Measurements from ENCODE around the gene TRIM65. TPM values are rescaled to one million over a fixed set of nuclear protein-coding genes. Genes with fewer than 3 reads are reported as not detected.

Gene TRIM65
- total and polyA plus RNA-seq, 2 of the 4 experiments (the other 2 are of a cell fraction): 7.9 to 10.6 TPM

GRCh38 chr17:75921596-75921995 is 24.8 kb upstream of the TRIM65 start:
- H3K27ac ChIP-seq (ENCODE audit: insufficient read depth, low read length): no peak overlapping the region
- H2AFZ ChIP-seq (replicated peaks; ENCODE audit: low read length, poor library complexity): no peak overlapping the region
- H2BK15ac ChIP-seq (ENCODE audit: low read depth, low read length): no peak overlapping the region
- no peak overlapping the region for H4K91ac ChIP-seq (ENCODE audit: insufficient read depth, low read depth, low read length)
- no peaks in the 10 kb centered on the region for H3K27me3 ChIP-seq (ENCODE audit: control insufficient read depth, insufficient read depth, low read length)
- H4K8ac ChIP-seq (ENCODE audit: low read depth in 2 of 2, low read length in 2 of 2): no peak overlapping the region
- ATAC-seq (ENCODE audit: low read depth) (no peak), DNase-seq (no peak)
- no peak overlapping the region for H4K5ac ChIP-seq (ENCODE audit: low read depth, low read length)
- WGBS, 2 experiments (ENCODE audit: extremely low coverage in 2 of 2, insufficient read length in 1 of 2): 97% methylated on average over 4 of the region's 15 CpGs; no CpG with 5 or more reads in 1 of the 2 experiments
- dilution Hi-C loops (cut with HindIII; ENCODE audit: low sequenced_read_pairs, unreplicated experiment): no loop called here
- H3K79me1 ChIP-seq (ENCODE audit: low read depth in 1 of 2, low read length in 2 of 2): no peaks in the 10 kb centered on the region
- H3K18ac ChIP-seq (ENCODE audit: low read depth, low read length): no peak overlapping the region
- CTCF ChIA-PET: no interaction called here
- H2AK9ac ChIP-seq (replicated peaks; ENCODE audit: low read depth, low read length, poor library complexity): no peak overlapping the region
- H3K4me3 ChIP-seq (ENCODE audit: insufficient read depth, low read depth, low read length): no peak overlapping the region
- H2AK5ac ChIP-seq (ENCODE audit: low read depth, low read length): no peak overlapping the region
- H3K56ac ChIP-seq (ENCODE audit: extremely low read depth, insufficient read depth, low read length): no peak overlapping the region
- no peaks in the 10 kb centered on the region for H3K9me3 ChIP-seq (ENCODE audit: control insufficient read depth, insufficient read depth, low read length)
- no peaks in the 10 kb centered on the region for H3K4me1 ChIP-seq (ENCODE audit: control insufficient read depth, insufficient read depth, low read length)
- no peak overlapping the region for H2BK20ac ChIP-seq (ENCODE audit: low read depth, low read length)
- no peak for TF ChIP-seq CHD1 (IDR thresholded peaks at IDR 0.05; ENCODE audit: low read depth, low read length)
- no peak for TF ChIP-seq USF2 (IDR thresholded peaks at IDR 0.05; ENCODE audit: low read depth, low read length)
- TF ChIP-seq CEBPB (IDR thresholded peaks at IDR 0.05; ENCODE audit: low read depth, low read length): no peak
- no peak for TF ChIP-seq RAD21 (IDR thresholded peaks at IDR 0.05; ENCODE audit: low read length)
- no peak for TF ChIP-seq MAFK (IDR thresholded peaks at IDR 0.05; ENCODE audit: low read depth, low read length)
- TF ChIP-seq NFE2L2 (IDR thresholded peaks at IDR 0.05; ENCODE audit: low read depth, low read length): no peak
- TF ChIP-seq MXI1 (IDR thresholded peaks at IDR 0.05; ENCODE audit: borderline replicate concordance, low read depth, low read length): no peak
- TF ChIP-seq RCOR1 (IDR thresholded peaks at IDR 0.05; ENCODE audit: insufficient replicate concordance, low read length): no peak
- no peak for TF ChIP-seq RFX5 (IDR thresholded peaks at IDR 0.05; ENCODE audit: low read depth, low read length)
- TF ChIP-seq POLR2A (IDR thresholded peaks at IDR 0.05; ENCODE audit: low read depth, low read length): no peak
- TF ChIP-seq SMC3 (IDR thresholded peaks at IDR 0.05; ENCODE audit: low read depth, low read length): no peak
- no peak for TF ChIP-seq MAZ (IDR thresholded peaks at IDR 0.05; ENCODE audit: borderline replicate concordance, low read depth, low read length)
- no peak for TF ChIP-seq BHLHE40 (IDR thresholded peaks at IDR 0.05; ENCODE audit: low read depth, low read length)
- TF ChIP-seq ELK1 (IDR thresholded peaks at IDR 0.05; ENCODE audit: borderline replicate concordance, low read depth, low read length): no peak
- TF ChIP-seq CTCF (conservative IDR thresholded peaks at IDR 0.05; ENCODE audit: low read depth, low read length): no peak
- no peak for TF ChIP-seq FOS (IDR thresholded peaks at IDR 0.05; ENCODE audit: low read depth, low read length)
- no peak overlapping the region for H3K4me2 ChIP-seq (ENCODE audit: low read depth, low read length)
- in situ Hi-C loops (cut with MboI; ENCODE audit: low sequenced_read_pairs): no loop called here
- H3K14ac ChIP-seq (replicated peaks; ENCODE audit: low read depth, low read length): no peak overlapping the region
- H3K36me3 ChIP-seq (ENCODE audit: control insufficient read depth, insufficient read depth, low read length): peaks cover 15% of the 10 kb centered on the region
- no peak overlapping the region for H3K9ac ChIP-seq (ENCODE audit: low read depth, low read length)
- intact Hi-C loops (cut with micrococcal nuclease): no loop called here
- H2BK120ac ChIP-seq (ENCODE audit: low read depth, low read length): no peak overlapping the region
- H4K20me1 ChIP-seq (ENCODE audit: insufficient read depth, low read length): no peaks in the 10 kb centered on the region; the same call in 1 of the 2 replicates
- H3K23ac ChIP-seq (ENCODE audit: low read depth, low read length): no peak overlapping the region
- H3K9me1 ChIP-seq (ENCODE audit: insufficient read depth, low read length): no peaks in the 10 kb centered on the region; the same call in 1 of the 2 replicates
- BruUV-seq (replicated peaks): no TSS peak
- POLR2A ChIA-PET (ENCODE audit: unreplicated experiment): interaction anchor here (0.5 kb wide), 1 partner anchor 69 kb away, joined by 3 read pairs; no protein-coding TSS in a partner anchor
- no peak overlapping the region for H3K4ac ChIP-seq (ENCODE audit: low read depth, low read length)
- no peak overlapping the region for H2BK5ac ChIP-seq (ENCODE audit: low read depth, low read length, poor library complexity, severe bottlenecking)

Measured in IMR-90 (cell line).